GM23248 (cell line): Measurements from ENCODE around the gene MARK1.

Source experiments
- EZH2 ChIP-seq: fragments of 200-600 bp; sonication (generic); IDR thresholded peaks from 2 replicates; pipeline ENCODE4 v1.6.1; 2018; ENCODE audit warnings: antibody characterized with exemption, mild to moderate bottlenecking; ENCODE audit not compliant: insufficient read depth, poor library complexity, severe bottlenecking
- EZH2phosphoT487 ChIP-seq: fragments of 200-600 bp; sonication (generic); IDR thresholded peaks from 2 replicates; pipeline ENCODE4 v1.6.1; 2018; ENCODE audit warnings: antibody characterized with exemption, moderate library complexity, mild to moderate bottlenecking, low read depth; ENCODE audit not compliant: insufficient read depth

DNA sequence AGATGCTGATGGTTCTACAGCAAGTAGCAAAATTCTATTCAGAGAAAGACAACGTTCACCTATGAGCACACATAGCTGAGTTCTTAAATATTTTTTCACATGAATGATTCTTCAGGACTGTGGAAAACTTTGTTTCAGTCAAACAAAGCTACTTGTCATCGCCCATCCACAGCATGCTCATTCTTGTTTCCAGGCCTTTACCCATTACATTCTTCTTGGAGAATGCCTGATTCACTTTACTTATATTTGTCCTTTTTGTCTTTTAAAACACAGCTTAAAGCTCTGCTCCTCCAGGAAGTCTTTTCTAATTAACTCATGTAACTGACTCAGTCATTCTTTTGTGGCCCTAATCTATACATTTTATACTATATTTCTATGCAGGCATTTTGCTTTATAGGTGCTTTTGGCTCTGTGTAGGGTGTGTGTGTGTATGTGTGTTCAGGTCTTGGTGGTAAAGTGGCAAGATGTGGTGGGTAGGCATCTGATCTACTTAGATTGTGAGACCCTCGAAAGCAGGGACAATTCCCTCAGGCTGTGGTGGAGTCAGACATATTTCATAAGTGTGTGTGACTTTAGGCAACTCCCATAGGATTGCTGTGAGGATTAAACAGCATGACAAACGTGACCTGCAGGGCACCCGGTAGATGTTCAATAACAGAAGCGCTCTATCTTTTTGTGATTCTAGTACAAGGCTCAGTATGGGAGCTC lies 11.8 kb upstream of the MARK1 start:
- TF ChIP-seq EZH2 = no peak
- TF ChIP-seq EZH2phosphoT487 = no peak
